VCaP (cell line): ENCODE data around the gene ACADM.
"Not testable (repeated sequence)": the region's sequence is repeated elsewhere in the genome, so short reads cannot be mapped to it uniquely, and the experiment has no call there.

Experiments
- H3K27ac ChIP-seq: fragments of 450-650 bp; 2 replicates; pipeline ENCODE4 v1.5.1; 2017
- CTCF ChIP-seq: fragments of 450-650 bp; conservative IDR thresholded peaks from 2 replicates; pipeline ENCODE4 v1.5.1; 2017; ENCODE audit warnings: mild to moderate bottlenecking, moderate library complexity

ACADM gene

GRCh38 chr1:75710832-75711231 lies 13.7 kb upstream of the ACADM start:
- H3K27ac ChIP-seq: no peak overlapping the region
- TF ChIP-seq CTCF: no peak

- H3K27ac ChIP-seq: no peak overlapping the region
- TF ChIP-seq CTCF: no peak
Measured at GRCh38 chr1:75711846-75712245, 12.7 kb upstream of the ACADM start.

- no peak overlapping the region for H3K27ac ChIP-seq
- no peak for TF ChIP-seq CTCF
Measured at GRCh38 chr1:75712306-75712705, 12.2 kb upstream of the ACADM start.

- no peak for TF ChIP-seq CTCF
- no peak overlapping the region for H3K27ac ChIP-seq
Measured at GRCh38 chr1:75719810-75720209, 4.7 kb upstream of the ACADM start.

- TF ChIP-seq CTCF: no peak
- H3K27ac ChIP-seq: no peak overlapping the region
Measured at GRCh38 chr1:75720325-75720724, 4.2 kb upstream of the ACADM start.

- H3K27ac ChIP-seq: no peak overlapping the region
- TF ChIP-seq CTCF: no peak
Measured at GRCh38 chr1:75720820-75721219, 3.7 kb upstream of the ACADM start.

GRCh38 chr1:75722246-75722645 lies 2.3 kb upstream of the ACADM start:
- H3K27ac ChIP-seq: not testable (repeated sequence)

- no peak for TF ChIP-seq CTCF
- H3K27ac ChIP-seq: peak overlapping the region; percentile 91
Measured at GRCh38 chr1:75722966-75723365, 1.5 kb upstream of the ACADM start.
